CD4-positive, alpha-beta memory T cell (primary cell): Measurements from ENCODE around the gene PPARA. TPM values are rescaled to one million over a fixed set of nuclear protein-coding genes. Genes with fewer than 3 reads are reported as not detected.

Source experiments
- CTCF ChIA-PET: fragments of 350-600 bp; sonication (Branson Sonifier 250); formaldehyde crosslinking; loops from one replicate; lab custom pipeline; 2021; ENCODE audit warnings: inconsistent platforms; ENCODE audit not compliant: partially characterized antibody; lab: Charles Lee
- POLR2A ChIA-PET: fragments of 350-600 bp; sonication (Branson Sonifier 250); formaldehyde crosslinking; loops from one replicate; lab custom pipeline; 2021; ENCODE audit not compliant: partially characterized antibody; lab: Charles Lee
- DNase-seq, 5 donors: peaks; one replicate each; pipeline versions ENCODE4 v3.0.0 to v3.0.0-alpha.2; 2020 to 2022; ENCODE audit warnings: mixed read lengths in 1 of 5
- H3K27ac ChIP-seq: one replicate; pipeline ENCODE4 v1.7.0; 2013; ENCODE audit warnings: low read depth, low read length
- H3K27me3 ChIP-seq: 2 replicates; pipeline ENCODE4 v1.7.0; 2013; ENCODE audit warnings: mild to moderate bottlenecking, low read length, moderate library complexity; ENCODE audit not compliant: insufficient read depth
- H3K36me3 ChIP-seq: 2 replicates; pipeline ENCODE4 v1.7.0; 2013; ENCODE audit warnings: mild to moderate bottlenecking, low read length, moderate library complexity; ENCODE audit not compliant: insufficient read depth
- H3K4me1 ChIP-seq: 2 replicates; pipeline ENCODE4 v1.7.0; 2013; ENCODE audit warnings: mild to moderate bottlenecking, low read length, moderate library complexity; ENCODE audit not compliant: insufficient read depth
- H3K4me3 ChIP-seq, 2 donors: one replicate each; pipeline ENCODE4 v1.7.0; 2013; ENCODE audit warnings: low read length in 2 of 2, mild to moderate bottlenecking in 1 of 2
- H3K9me3 ChIP-seq, 2 donors: one replicate each; pipeline ENCODE4 v1.7.0; 2013; ENCODE audit warnings: low read length in 2 of 2, control low read depth in 1 of 2; ENCODE audit not compliant: control insufficient read depth in 1 of 2
- H3K27ac Mint-ChIP-seq, 7 donors: one replicate each; pipeline ENCODE4 v1.8.0; 2020 to 2021; ENCODE audit warnings: mixed read lengths in 7 of 7, mild to moderate bottlenecking in 6 of 7, inconsistent platforms in 3 of 7, moderate library complexity in 3 of 7
- H3K27me3 Mint-ChIP-seq, 2 donors: one replicate each; pipeline ENCODE4 v1.8.0; 2020 to 2021; ENCODE audit warnings: mixed read lengths in 2 of 2
- H3K36me3 Mint-ChIP-seq, 2 donors: one replicate each; pipeline ENCODE4 v1.8.0; 2020 to 2021; ENCODE audit warnings: mixed read lengths in 2 of 2, inconsistent platforms in 1 of 2, mild to moderate bottlenecking in 1 of 2
- H3K4me1 Mint-ChIP-seq, 4 donors: one replicate each; pipeline ENCODE4 v1.8.0; 2020 to 2021; ENCODE audit warnings: mixed read lengths in 4 of 4, mild to moderate bottlenecking in 1 of 4
- H3K4me3 Mint-ChIP-seq, 8 donors: one replicate each; pipeline ENCODE4 v1.8.0; 2020 to 2021; ENCODE audit warnings: mixed read lengths in 8 of 8, mild to moderate bottlenecking in 7 of 8, moderate library complexity in 6 of 8, inconsistent platforms in 3 of 8
- H3K9me3 Mint-ChIP-seq, 8 donors: one replicate each; pipeline ENCODE4 v1.8.0; 2020 to 2021; ENCODE audit warnings: mixed read lengths in 8 of 8, mild to moderate bottlenecking in 5 of 8, inconsistent platforms in 3 of 8, moderate library complexity in 1 of 8
- intact Hi-C: fragments of 100-400 bp; cut with micrococcal nuclease; formaldehyde crosslinking; loops from one replicate; pipeline ENCODE4 v1.15.1; 2023
- polyA plus RNA-seq, 2 donors: library from polyadenylated mRNA; unstranded; fragments of 300-500 nt; fragmentation: Illumina TruSeq; gene quantifications; one replicate each; pipeline ENCODE4 v1.2.3, GENCODE V29; 2021
- total RNA-seq, 2 experiments: library from RNA; stranded (reverse); gene quantifications; one replicate each; pipeline ENCODE4 v1.2.3, GENCODE V29; 2021

The PPARA gene
- total and polyA plus RNA-seq, 4 experiments from 2014 or later = 0.91 to 23.2 (median 13.5) TPM

GRCh38 chr22:46290843-46291785 is 140.8 kb downstream of the PPARA start:
- no peaks in the 10 kb centered on the region for H3K27me3 ChIP-seq
- Mint-ChIP-seq H3K27ac (peak overlapping the region in 1 of 7 donors; percentile 48), H3K27me3 (no peaks in the 10 kb centered on the region), H3K9me3 (peaks cover 0 to 2% (median 0%) of the 10 kb centered on the region in 8 donors), H3K4me3 (no peak overlapping the region), H3K4me1 (peaks cover 12 to 31% (median 19%) of the 10 kb centered on the region in 4 donors), H3K36me3 (peaks cover 6 to 8% of the 10 kb centered on the region in 2 donors)
- H3K4me1 ChIP-seq = peaks cover 24% of the 10 kb centered on the region
- ChIA-PET POLR2A (no interaction called here), CTCF (interaction anchor here (0.6 kb wide), 1 partner anchor 138 kb away, joined by 3 read pairs; no protein-coding TSS in a partner anchor)
- no peaks in the 10 kb centered on the region for H3K9me3 ChIP-seq
- no peak overlapping the region for H3K27ac ChIP-seq
- H3K4me3 ChIP-seq = no peak overlapping the region
- DNase-seq = no peak
- no peaks in the 10 kb centered on the region for H3K36me3 ChIP-seq
- intact Hi-C loops = no loop called here

GRCh38 chr22:46292173-46292572 is 141.8 kb downstream of the PPARA start:
- ChIA-PET POLR2A (no interaction called here), CTCF (no interaction called here)
- DNase-seq = no peak
- Histone ChIP-seq H3K27me3 (no peaks in the 10 kb centered on the region), H3K9me3 (no peaks in the 10 kb centered on the region), H3K36me3 (no peaks in the 10 kb centered on the region), H3K4me1 (peaks cover 29% of the 10 kb centered on the region), H3K4me3 (no peak overlapping the region), H3K27ac (no peak overlapping the region)
- intact Hi-C loops = no loop called here
- H3K27ac Mint-ChIP-seq = peak overlapping the region in 2 of 7 donors; percentile 41 to 91
- peaks cover 6 to 12% of the 10 kb centered on the region in 2 donors for H3K36me3 Mint-ChIP-seq
- H3K4me3 Mint-ChIP-seq = no peak overlapping the region
- peaks cover 16 to 37% (median 25%) of the 10 kb centered on the region in 4 donors for H3K4me1 Mint-ChIP-seq
- peaks cover 0 to 2% (median 0%) of the 10 kb centered on the region in 8 donors for H3K9me3 Mint-ChIP-seq
- H3K27me3 Mint-ChIP-seq = no peaks in the 10 kb centered on the region

- no peak overlapping the region for H3K27ac ChIP-seq
- intact Hi-C loops = no loop called here
- no peaks in the 10 kb centered on the region for H3K27me3 ChIP-seq
- H3K4me3 ChIP-seq = no peak overlapping the region
- CTCF ChIA-PET = no interaction called here
- H3K4me1 ChIP-seq = peaks cover 31% of the 10 kb centered on the region
- Mint-ChIP-seq H3K27me3 (no peaks in the 10 kb centered on the region), H3K4me1 (peaks cover 15 to 37% (median 25%) of the 10 kb centered on the region in 4 donors), H3K36me3 (peaks cover 6 to 10% of the 10 kb centered on the region in 2 donors), H3K4me3 (no peak overlapping the region), H3K27ac (peak overlapping the region in 1 of 7 donors; percentile 91), H3K9me3 (peaks cover 0 to 2% (median 0%) of the 10 kb centered on the region in 8 donors)
- H3K36me3 ChIP-seq = no peaks in the 10 kb centered on the region
- POLR2A ChIA-PET = no interaction called here
- DNase-seq = no peak
- H3K9me3 ChIP-seq = no peaks in the 10 kb centered on the region
These were observed 142.4 kb downstream of the PPARA start for GRCh38 chr22:46292732-46293131.

Other genes starting within 250 kb of the PPARA start
- gene WNT7B, start 173.4 kb upstream of the PPARA start, total RNA-seq = not detected
- gene WNT7B, start 173.4 kb upstream of the PPARA start, polyA plus RNA-seq = not detected
- gene CDPF1, start 99.8 kb downstream of the PPARA start, total RNA-seq = 10 to 100 TPM; 10.3 to 11.5 TPM
- gene CDPF1, start 99.8 kb downstream of the PPARA start, polyA plus RNA-seq = 10 to 100 TPM; 17.0 to 31.5 TPM
- not detected for gene PKDREJ, start 112.8 kb downstream of the PPARA start, total RNA-seq
- gene PKDREJ, start 112.8 kb downstream of the PPARA start, polyA plus RNA-seq = not detected
- gene TTC38, start 117.5 kb downstream of the PPARA start, total RNA-seq = 1 to 10 TPM; 3.9 to 4.3 TPM
- 1 to 10 TPM; 6.3 to 8.2 TPM for gene TTC38, start 117.5 kb downstream of the PPARA start, polyA plus RNA-seq
- gene GTSE1, start 146.3 kb downstream of the PPARA start, total RNA-seq = under 1 TPM in 1 of 2 experiments, not detected in 1; 0.64 TPM
- gene GTSE1, start 146.3 kb downstream of the PPARA start, polyA plus RNA-seq = not detected
- 10 to 100 TPM; 79.9 to 93.0 TPM for gene TRMU, start 185.2 kb downstream of the PPARA start, total RNA-seq
- 10 to 100 TPM; 14.5 to 17.2 TPM for gene TRMU, start 185.2 kb downstream of the PPARA start, polyA plus RNA-seq